Measurements from ENCODE around the gene ADAR. TPM values are rescaled to one million over a fixed set of nuclear protein-coding genes. Genes with fewer than 3 reads are reported as not detected.

Gene ADAR
- total RNA-seq, 1 donor from 2014 or later, result 275 TPM

DNA sequence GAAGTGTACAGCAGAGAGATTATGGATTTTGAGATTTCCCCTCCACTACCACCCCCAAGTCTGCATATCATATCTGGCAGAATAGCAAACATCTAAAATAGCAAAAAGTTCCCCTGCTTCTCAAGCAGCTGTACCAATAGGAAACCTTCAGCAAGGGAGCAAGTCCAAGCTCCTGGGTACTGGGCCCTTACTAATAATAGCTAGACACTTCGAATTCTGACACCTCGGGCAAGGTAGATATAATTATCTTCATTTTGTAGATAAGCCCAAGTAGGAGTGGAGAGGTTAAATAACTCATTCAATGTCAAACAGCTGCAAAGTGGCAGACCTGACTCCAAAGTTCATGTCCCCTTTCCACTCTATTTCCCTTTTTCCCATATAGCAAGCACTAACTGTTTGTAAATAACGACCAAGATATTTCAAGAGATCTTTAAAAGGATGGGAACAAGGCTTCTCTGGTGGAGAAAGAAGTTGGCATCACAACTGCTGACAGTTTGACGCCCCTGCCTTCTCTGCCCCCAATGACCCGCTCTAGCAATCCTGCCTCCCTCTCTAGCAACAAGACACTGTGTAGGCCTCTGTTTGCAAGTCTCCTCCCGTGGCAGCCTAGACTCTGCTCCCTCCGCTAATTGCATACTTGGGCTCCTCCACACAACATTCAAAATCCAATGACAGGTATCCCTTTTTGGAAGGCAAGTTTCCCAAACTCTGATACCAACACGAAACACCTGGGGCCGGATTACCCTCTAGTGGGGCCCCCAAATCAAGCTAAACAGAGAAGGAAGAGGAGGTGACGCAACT is 18.7 kb upstream of the ADAR start:
- Histone ChIP-seq H3K27me3 (ENCODE audit: insufficient read depth, low read length) (no peaks in the 10 kb centered on the region), H3K4me3 (ENCODE audit: insufficient read depth, low read depth, low read length) (peak overlapping the region; percentile 84), H3K79me2 (ENCODE audit: insufficient read depth, low read length) (peaks cover 59% of the 10 kb centered on the region), H2AFZ (ENCODE audit: low read depth, low read length) (peak overlapping the region; percentile 95), H3K9me3 (ENCODE audit: insufficient read depth, low read depth, low read length) (no peaks in the 10 kb centered on the region), H3K36me3 (ENCODE audit: insufficient read depth, low read length) (peaks cover 2% of the 10 kb centered on the region), H3K9ac (ENCODE audit: low read length) (peak overlapping the region; percentile 96), H3K4me2 (ENCODE audit: low read length) (peak overlapping the region; percentile 90), H4K20me1 (ENCODE audit: insufficient read depth, low read length) (peaks cover 47% of the 10 kb centered on the region), H3K4me1 (ENCODE audit: insufficient read depth, low read length) (peaks cover 22% of the 10 kb centered on the region), H3K27ac (ENCODE audit: low read depth, low read length) (peak overlapping the region; percentile 94)
- Mint-ChIP-seq H3K4me3 (ENCODE audit: unreplicated experiment) (peak overlapping the region; percentile 99), H3K27me3 (ENCODE audit: low read depth, unreplicated experiment) (no peaks in the 10 kb centered on the region), H3K4me1 (ENCODE audit: low read depth, unreplicated experiment) (peaks cover 35% of the 10 kb centered on the region), H3K36me3 (ENCODE audit: low read depth, unreplicated experiment) (peaks cover 8% of the 10 kb centered on the region), H3K9me3 (ENCODE audit: unreplicated experiment) (peaks cover 4% of the 10 kb centered on the region), H3K27ac (ENCODE audit: unreplicated experiment) (peak overlapping the region; percentile 99)
- DNase-seq (ENCODE audit: low read depth) (no peak), FAIRE-seq (no peak)
- TF ChIP-seq EZH2 (IDR thresholded peaks at IDR 0.05; ENCODE audit: insufficient read depth, low read length), result no peak
- TF ChIP-seq, protein P1, sequence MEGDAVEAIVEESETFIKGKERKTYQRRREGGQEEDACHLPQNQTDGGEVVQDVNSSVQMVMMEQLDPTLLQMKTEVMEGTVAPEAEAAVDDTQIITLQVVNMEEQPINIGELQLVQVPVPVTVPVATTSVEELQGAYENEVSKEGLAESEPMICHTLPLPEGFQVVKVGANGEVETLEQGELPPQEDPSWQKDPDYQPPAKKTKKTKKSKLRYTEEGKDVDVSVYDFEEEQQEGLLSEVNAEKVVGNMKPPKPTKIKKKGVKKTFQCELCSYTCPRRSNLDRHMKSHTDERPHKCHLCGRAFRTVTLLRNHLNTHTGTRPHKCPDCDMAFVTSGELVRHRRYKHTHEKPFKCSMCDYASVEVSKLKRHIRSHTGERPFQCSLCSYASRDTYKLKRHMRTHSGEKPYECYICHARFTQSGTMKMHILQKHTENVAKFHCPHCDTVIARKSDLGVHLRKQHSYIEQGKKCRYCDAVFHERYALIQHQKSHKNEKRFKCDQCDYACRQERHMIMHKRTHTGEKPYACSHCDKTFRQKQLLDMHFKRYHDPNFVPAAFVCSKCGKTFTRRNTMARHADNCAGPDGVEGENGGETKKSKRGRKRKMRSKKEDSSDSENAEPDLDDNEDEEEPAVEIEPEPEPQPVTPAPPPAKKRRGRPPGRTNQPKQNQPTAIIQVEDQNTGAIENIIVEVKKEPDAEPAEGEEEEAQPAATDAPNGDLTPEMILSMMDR (IDR thresholded peaks at IDR 0.05; ENCODE audit: insufficient read depth, low read depth, low read length), result no peak

DNA sequence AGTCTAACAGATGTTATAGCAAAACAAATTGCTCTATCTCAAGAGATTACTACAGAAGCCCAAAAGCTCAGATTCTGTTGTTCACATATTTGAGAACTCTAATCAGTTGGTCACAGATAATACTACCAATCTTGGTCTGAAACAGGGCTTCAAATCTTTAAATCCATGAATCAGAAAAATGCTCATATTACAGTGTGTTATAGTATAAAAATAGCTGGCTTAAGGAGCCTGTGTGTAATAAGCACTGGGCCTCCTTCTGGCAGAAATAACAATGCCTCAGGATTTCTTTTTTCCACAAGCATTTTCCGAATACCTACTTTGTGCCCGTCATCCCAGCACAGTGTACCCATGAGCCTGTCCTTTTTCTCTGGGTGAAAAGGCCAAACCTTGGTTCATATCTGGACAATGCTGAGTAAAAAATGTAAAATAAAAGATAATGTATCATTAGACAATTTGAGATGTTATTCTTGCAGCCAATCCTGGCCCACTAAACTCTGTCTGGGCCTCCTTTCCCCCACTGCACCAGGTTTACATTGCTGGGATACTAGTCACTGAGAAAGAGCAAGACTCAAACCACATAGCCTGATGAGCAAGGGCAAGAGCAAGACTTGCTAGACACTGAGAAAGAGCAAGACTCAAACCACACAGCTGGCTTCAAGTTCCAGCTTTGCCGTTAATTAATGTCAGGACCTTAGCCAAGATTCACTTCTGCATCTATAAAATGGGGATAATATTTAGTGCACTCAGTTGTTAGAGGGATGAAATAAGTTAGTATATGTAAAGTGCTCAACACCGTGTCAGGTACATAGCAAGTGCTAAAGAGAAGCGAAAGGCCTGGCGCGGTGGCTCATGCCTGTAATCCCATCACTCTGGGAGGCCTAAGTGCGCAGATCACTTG is 17.0 kb upstream of the ADAR start:
- H2AFZ ChIP-seq (ENCODE audit: low read depth, low read length), result no peak overlapping the region
- peaks cover 56% of the 10 kb centered on the region for H4K20me1 ChIP-seq (ENCODE audit: insufficient read depth, low read length)
- DNase-seq (ENCODE audit: low read depth), result peak; percentile 97
- TF ChIP-seq, protein P1 (IDR thresholded peaks at IDR 0.05; ENCODE audit: insufficient read depth, low read depth, low read length), result peak; percentile 4
- TF ChIP-seq EZH2 (IDR thresholded peaks at IDR 0.05; ENCODE audit: insufficient read depth, low read length), result no peak
- H3K4me3 Mint-ChIP-seq (ENCODE audit: unreplicated experiment), result peak overlapping the region; percentile 54
- H3K36me3 ChIP-seq (ENCODE audit: insufficient read depth, low read length), result peaks cover 4% of the 10 kb centered on the region
- H3K4me1 Mint-ChIP-seq (ENCODE audit: low read depth, unreplicated experiment), result peaks cover 44% of the 10 kb centered on the region
- peak overlapping the region; percentile 61 for H3K9ac ChIP-seq (ENCODE audit: low read length)
- no peak for FAIRE-seq
- H3K27ac ChIP-seq (ENCODE audit: low read depth, low read length), result peak overlapping the region; percentile 81
- no peaks in the 10 kb centered on the region for H3K9me3 ChIP-seq (ENCODE audit: insufficient read depth, low read depth, low read length)
- H3K4me1 ChIP-seq (ENCODE audit: insufficient read depth, low read length), result peaks cover 22% of the 10 kb centered on the region
- H3K27ac Mint-ChIP-seq (ENCODE audit: unreplicated experiment), result peak overlapping the region; percentile 96
- peak overlapping the region; percentile 11 for H3K4me3 ChIP-seq (ENCODE audit: insufficient read depth, low read depth, low read length)
- H3K36me3 Mint-ChIP-seq (ENCODE audit: low read depth, unreplicated experiment), result peaks cover 8% of the 10 kb centered on the region
- peaks cover 75% of the 10 kb centered on the region for H3K79me2 ChIP-seq (ENCODE audit: insufficient read depth, low read length)
- H3K27me3 ChIP-seq (ENCODE audit: insufficient read depth, low read length), result no peaks in the 10 kb centered on the region
- peak overlapping the region; percentile 68 for H3K4me2 ChIP-seq (ENCODE audit: low read length)
- no peaks in the 10 kb centered on the region for H3K27me3 Mint-ChIP-seq (ENCODE audit: low read depth, unreplicated experiment)
- H3K9me3 Mint-ChIP-seq (ENCODE audit: unreplicated experiment), result peaks cover 3% of the 10 kb centered on the region
